Head of caudate nucleus (tissue), 42 donors: Measurements from ENCODE around the gene FKBP1A.
A peak's percentile ranks its signal among the peaks of the same experiment; 100 is the strongest.

ENCODE experiments used
- DNase-seq, 42 donors: peaks; one replicate each; pipeline versions ENCODE4 v3.0.0 to v3.0.0-alpha.2; 2020 to 2021; ENCODE audit warnings: mixed read lengths in 7 of 42
- intact Hi-C: fragments of 100-400 bp; cut with DNase I; formaldehyde crosslinking; loops from one replicate; pipeline ENCODE4 v1.15.0; 2022

The FKBP1A gene

DNA sequence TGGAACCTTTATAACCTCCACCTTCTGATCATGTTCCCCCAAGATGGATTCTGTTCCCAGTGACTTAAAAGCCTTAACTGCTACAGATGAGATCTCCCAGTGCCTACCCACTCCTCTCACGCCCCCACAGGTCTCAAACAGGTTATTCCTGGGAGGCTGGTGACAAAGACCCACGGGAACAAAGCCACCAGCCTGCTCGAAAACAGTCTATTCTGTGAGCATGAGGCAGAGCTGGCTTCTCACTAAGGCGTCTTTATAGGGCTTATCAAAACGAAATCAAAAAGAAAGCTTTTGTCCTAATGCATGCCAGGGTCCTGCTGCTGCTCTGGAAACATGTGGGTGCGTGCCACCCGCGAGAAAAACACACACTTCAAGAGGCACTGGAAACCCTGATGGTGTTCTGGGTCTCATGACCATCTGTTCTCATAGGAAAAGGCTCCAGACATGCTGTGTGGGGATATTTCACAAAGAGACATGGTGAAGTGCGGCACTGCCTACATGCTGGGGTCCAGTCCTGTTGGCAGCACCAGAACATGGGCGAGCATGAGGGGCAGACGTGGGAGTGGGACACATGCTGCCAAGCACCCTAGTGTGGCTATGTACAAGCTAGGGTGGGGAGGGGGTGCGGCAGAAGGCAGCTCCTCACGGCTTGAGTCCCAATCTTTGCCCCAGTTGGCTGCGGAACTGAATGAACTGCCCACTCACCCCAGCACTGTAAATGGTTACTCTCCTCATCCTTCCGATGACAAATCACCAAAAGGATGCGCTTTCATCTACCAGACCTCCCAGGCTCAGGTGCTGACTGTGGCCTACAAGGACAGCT, 2.1 kb downstream of the FKBP1A start:
- intact Hi-C loops: loop anchor here (5.0 kb wide), 1 partner anchor 63 kb away; the partner anchor contains the start of gene SDCBP2
- DNase-seq: peak in 41 of 42 donors; percentile 28 to 92 (median 70)

DNA sequence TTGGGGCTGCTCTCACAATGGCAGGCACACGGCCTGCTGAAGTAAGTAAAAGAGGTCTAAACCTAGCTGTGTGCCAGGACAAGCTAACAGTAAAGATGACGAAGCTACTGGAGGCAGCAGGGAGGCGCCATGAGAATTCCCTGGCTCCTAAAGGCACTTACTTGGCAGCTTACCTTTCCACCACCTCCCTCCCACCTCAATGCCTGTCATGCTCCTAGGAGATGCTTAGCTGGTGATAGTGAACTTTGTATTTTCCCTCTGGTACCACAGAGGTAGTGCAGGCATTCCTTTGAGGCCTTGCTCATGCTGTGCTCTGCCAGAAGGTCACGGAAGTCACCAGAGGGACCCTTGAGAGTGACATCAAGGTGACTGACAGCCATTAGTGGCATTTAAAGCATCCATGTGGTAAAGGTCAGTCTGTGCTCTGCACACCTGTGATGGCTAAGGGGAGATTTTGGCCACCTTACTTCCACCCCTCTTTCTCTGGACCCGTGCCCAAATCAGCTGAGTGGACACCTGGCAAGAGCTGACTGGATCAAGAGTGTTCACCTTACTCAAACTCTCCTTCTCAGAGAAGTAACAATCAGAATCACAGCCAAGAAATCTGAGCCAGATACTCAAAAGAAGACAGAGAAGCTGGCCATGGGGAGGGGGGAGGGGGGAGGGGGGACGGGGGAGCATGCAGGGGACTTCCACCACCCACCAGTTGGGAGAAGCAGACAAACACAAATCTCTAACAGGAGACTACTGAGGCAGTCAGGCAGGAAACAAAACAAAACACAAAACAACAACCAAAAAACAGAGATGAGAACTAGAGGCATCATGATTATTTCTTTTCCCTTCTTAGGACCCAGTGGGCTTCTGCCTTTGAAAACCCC, 2.9 kb downstream of the FKBP1A start:
- peak in 37 of 42 donors; percentile 26 to 93 (median 67) for DNase-seq
- intact Hi-C loops: loop anchor here (5.0 kb wide), 1 partner anchor 63 kb away; the partner anchor contains the start of gene SDCBP2

DNA sequence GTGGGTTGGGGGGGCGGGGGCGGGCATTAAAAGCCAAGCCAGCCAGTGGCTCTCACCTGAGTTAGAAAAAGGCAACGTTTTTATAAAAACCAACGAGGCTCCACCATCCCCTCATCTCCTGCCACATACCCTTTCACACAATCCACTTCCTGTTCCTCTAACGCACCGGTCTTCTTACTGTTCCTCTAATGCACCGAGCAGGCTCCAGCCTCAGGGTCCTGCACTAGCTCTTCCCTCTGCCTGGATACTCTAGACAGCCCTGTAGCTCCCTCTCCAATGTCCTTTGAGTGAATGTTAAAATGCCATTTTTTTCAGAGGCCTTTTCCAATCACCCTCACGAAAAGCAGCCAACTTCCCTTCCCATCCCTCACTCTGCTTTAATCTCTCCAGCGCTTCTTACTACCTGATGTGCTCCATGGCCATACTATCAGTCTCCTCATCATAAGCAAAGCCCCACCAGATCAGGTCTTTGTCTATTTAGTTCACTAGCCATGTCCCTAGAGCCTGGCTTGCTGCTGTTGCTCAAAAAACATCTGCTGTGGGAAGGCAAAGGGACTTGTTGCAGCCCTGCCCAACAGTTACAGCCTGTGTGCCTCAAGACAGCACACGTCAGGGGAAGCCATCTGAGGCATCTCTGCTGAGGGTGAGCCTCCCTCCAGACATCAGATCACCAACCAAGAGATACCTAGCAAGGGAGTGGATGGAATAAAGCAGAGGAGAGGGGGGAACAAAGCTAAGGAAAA, 3.9 kb downstream of the FKBP1A start:
- peak in 1 of 42 donors; percentile 35 for DNase-seq
- intact Hi-C loops: no loop called here

DNA sequence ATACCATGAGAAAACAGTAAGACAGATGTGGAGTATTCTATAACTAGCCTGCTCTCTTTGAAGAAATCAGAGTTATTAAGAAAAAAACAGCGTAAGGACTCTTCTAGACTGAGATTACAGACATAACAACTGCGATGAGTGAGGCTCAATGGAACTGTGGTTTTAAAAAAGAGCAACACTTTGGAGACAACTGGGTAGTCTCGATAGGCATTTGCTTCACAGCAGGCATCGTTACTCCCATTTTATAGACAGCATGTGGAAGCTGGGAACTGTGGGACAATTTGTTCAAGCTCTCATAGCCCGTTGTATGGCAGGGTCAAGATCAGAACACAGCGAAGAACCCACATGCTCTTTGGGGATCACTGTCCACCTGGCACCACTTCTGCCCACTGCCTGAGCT, 4.6 kb downstream of the FKBP1A start:
- intact Hi-C loops: no loop called here
- peak in 1 of 42 donors; percentile 6 for DNase-seq

DNA sequence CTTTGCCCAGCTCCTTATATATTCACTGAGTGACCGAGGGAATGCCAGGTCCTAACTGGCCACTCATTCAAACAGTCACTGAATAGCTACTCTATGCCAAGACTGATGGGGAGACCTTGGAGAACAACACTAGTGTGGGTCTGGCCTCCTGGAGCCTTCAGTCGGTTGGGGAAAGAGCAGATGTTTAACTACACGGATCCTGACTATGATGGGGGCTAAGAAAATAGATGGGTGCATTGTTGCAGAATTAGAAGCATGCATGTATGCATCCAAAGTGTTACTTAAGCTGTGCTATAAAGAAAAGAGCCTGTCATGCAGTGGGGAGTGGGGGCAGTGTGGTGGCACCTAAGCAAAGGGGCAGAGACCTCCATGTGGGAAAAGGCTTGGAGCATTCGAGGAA, 6.5 kb downstream of the FKBP1A start:
- intact Hi-C loops: no loop called here
- no peak for DNase-seq

DNA sequence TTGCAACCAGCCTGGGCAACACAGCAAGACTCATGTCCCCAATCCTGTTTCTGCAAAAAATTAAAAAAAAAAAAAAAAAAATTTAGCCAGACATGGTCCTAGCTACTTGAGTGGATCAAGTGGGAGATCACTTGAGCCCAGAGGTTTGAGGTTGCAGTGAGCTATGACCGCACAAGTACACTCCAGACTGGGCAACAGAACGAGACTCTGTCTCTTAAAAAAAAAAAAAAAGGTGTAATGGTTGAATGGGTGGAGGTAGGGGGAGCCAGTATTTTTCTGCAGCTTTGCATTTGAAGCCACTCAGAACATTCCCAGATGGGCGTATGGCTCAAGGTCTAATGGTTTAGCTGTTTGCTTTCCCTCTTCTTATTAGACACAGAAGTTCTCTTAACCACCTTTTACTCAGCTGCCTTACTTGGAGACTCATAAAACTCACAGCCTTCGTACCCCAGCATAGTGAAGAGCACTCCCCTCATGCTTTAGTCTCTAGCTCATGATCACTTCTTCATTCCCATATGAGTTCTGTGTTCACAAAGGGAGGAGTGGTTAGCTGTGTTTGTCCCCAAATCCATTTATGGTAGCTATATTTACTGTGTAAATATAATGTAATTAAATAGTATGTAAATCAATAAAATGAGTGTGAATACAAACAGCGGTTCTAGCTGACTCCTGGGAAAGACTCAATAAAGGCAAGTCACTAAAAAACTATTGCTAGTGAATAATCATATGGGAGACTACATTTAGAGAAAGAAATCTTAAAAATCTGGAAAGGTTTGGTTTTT, 9.0 kb downstream of the FKBP1A start:
- no peak for DNase-seq
- intact Hi-C loops: no loop called here

DNA sequence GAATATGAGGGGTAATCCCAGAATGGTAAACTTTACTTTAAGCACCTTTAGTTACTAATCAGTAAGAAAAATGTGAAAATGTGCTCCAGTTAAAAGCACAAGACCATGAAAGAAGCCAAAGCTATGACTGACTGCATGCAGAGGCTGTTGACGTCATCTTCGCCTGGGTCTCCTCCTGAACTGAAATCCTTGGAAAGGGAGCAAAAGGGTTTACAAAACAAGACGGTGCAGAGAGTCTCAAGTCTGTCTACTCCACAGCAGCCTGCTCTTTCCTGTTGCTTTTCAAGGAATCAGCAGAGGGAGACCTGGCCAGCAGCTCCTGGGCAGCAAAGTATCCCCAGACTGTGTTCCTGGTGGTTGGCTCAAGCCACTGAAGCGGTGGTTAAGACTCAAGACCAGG, 10.2 kb downstream of the FKBP1A start:
- intact Hi-C loops: no loop called here
- no peak for DNase-seq

DNA sequence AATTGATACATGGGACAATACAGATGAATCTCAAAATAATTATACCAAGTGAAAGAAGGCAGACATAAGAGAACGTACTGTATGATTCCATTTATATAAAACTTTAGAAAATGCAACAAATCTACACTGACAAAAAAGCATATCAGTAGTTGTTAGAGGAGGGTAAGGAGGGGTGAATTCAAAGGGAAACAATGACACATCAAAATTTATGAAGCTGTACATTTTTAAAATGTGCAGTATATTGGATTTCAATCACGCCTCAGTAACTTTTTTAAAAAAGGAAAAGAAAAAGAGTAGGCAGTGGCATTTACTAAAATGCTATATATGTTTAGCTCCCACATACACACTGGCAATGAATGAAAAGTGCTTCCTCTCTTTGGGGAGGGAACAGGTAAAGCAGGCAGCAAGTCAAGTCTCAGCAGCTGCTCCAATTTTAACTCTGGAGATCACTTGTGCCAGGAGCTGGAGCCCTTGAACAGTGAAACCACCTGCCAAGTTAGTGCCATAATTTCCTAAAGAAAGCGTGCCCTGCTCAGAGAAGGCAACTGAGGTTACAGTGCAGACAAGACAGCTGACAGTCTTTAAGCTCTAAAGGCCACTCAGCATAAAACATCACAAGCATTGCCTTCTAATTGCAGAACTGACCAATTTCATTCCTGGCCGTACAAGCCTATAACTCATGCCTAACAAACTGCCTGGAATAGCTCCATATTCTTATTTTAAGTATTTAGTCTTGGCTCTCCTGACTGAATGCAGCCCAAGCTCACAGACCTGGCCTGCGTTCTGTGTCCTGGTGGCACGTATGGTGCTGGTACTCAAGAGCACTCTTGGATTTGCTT, 10.9 kb downstream of the FKBP1A start:
- intact Hi-C loops: no loop called here
- DNase-seq: peak in 1 of 42 donors; percentile 15

DNA sequence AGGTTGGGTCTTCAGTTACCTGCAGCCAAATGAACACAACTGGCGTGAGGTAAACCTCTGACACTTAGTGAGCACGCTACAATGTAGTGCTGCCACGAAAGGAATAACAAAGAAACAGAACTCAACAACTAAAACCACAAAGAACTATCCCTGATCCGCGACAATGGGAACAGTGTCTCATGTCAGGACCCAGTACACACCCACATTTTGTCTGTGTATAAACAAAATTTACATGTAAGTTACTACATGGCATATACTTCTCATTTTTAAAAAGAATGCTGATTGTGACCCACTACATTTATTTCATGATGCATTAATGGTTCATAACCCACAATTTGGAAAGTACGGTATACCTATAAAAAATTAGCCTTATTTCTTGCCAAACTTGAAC, 14.1 kb downstream of the FKBP1A start:
- intact Hi-C loops: no loop called here
- DNase-seq: no peak

DNA sequence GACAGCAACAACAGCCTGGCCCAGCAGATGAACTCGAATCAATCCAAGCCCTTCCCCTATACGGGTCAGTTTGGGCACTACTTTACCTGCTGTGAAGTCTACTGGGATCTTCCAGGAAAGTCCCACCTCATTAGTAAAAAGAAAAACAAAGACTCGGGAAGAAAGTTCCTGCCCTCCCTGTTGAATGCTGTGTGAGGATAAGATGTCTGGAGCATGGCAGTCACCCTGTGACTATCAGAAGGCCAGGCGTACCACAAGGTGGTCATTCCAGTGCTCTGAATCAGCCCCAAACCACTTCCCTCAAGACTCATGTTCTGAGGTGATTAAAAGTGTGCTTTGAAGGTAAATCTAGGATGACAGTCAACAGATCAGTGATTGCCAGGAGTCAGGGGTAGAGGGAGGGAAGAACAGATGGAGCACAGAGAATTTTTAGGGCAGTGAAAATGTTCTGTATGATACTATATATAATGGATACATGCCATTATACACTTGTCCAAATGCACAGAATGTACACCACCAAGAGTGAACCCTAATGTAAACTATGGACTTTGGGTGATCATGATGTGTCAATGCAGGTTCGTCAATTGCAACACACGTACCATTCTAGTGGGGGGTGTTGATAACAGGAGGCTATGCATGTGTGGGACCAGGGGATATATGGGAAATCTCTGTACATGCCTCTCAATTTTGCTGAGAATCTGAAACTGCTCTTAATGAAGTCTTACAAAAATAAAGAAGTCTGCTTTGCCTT, 14.7 kb downstream of the FKBP1A start:
- intact Hi-C loops: no loop called here
- no peak for DNase-seq

DNA sequence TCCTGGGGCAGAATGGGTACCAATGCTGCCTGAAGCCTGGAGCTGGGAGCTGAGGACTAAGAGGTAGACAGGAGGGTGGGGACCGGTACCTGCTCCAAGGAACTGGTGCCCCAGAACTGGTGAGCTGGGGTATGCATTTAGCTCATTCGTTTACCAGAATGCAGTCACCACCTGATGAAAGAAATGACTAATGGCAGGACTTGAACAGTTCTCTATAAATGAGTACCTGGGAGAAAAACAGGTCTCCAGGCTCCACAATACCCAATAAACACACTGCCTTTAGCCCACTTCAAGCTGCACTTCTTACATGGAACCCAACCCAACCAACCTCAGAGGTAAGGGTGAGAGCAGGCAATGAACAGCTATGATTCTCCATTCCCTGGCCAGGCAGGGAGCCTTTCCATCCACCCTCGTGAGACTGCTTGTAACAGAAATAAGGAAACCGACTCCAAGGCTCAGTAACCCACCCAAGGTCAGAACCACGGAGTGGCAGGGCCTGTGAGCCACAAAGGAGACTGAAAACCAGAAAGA, 15.4 kb downstream of the FKBP1A start:
- DNase-seq: peak in 1 of 42 donors; percentile 33
- intact Hi-C loops: no loop called here

DNA sequence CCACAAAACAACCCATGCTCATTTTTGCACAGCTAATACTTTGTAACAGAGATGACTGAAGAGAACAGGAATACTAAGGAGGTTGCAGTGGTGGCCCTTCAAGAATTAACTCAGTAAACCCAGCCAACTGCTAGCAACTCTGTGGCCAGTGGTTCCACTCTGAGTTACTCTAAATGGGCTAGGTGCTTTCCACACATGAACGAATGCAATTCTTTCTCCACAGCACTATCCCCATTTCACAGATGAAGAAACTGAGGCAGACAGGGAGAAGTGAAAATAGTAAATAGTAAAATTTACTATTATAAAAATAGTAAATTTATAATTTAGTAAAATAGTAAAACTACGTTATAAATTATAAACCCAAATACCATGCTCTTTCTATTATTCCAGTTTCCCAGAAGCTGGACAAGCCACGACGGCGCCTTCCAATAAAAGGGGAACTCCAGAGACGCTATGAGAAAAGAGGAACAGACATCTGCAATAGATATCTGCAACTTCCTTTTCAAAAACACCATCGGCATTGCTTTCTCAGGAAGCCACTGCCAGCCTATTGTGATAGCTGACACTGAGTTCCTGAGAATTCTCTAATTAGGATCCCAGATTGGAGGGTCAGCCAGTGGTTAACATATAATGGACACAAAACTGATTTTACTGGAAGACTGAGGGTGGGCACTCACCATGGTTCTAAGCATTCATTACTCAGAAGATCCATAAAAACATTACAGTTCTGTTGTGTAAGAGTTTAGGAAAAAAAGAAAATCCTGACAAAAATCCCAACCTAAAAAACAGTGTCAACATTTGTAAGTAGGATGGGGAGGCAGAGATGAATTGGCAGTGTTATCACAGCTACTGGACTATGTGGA, 16.2 kb downstream of the FKBP1A start:
- peak in 2 of 42 donors; percentile 2 to 14 for DNase-seq
- intact Hi-C loops: no loop called here

DNA sequence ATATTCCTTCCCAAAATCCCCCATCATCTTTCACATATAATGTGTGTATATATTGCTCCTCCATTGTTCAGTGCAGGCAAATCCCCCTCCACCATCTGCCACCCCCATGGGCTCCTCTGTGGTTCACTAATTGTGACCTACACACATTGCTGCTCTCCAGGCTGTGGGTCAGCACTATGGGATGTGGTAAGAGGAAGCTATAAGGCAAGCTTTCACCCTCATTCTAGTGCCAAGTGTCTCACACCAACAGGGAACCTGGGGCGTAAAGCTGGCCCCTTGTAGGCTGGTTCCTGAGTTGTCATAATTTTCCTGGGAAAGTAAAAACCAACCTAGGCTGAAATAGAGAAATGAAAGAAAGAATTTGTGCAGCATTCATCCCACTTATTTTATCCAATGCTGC, 16.8 kb downstream of the FKBP1A start:
- peak in 1 of 42 donors; percentile 41 for DNase-seq
- intact Hi-C loops: no loop called here

DNA sequence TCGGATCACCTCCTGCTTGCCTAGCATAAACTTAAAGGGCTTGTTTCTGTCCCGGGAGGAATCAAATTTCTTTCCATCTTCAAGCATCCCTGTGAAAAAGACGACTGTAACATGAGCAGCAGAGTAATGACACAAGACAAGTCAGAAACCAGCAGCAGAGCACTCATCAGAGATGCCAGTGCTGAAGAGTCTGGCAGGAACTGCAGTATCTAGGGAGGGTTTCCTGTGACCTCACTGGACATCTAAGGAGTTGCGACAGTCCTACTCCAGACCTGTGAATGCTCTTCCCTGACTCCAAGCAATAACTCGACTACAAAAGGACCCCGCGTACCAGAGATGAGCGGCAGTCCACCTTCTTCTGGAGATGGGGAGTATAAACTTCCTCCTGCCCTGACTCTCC, 17.3 kb downstream of the FKBP1A start:
- intact Hi-C loops: no loop called here
- peak in 1 of 42 donors; percentile 40 for DNase-seq

DNA sequence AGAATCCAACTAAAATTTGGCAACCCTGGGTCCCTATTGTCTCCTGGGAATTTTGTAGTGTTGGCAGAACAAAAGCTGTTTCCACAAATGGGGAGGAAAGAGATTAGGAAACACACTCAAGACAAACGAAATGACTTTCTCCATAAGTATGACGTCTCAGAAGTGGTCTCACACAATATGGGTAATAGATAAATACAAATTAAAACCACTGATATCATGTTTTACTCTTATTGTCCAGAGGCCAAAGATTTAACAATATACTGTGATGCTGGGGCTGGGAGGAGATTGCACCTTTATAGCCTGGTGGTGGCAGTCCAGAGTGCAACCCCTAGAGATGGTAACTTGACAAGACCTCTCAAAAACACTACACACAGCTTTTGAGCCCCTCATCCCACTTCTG, 18.6 kb downstream of the FKBP1A start:
- intact Hi-C loops: loop anchor here (5.0 kb wide), 1 partner anchor 47 kb away; the partner anchor contains the start of gene SDCBP2
- DNase-seq: peak in 2 of 42 donors; percentile 12 to 34

DNA sequence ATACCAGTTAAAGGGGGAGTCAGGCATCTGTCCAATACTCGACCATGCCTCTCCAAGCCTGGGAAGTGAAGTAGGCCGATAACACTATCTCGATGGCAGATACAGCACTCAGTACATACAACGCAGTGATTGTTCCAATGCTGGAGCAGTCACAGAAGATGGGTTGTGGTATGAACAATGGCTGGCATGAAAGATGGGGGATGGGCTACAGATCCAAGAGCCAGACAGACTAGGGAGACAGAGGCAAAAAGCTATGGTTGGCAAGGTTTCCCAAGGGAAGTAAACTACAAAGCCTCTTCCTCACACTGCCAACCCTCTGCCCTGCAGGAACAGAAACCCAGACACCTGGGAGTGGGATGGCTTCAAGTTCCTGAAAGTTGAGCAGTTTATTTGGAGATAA, 19.2 kb downstream of the FKBP1A start:
- intact Hi-C loops: loop anchor here (5.0 kb wide), 1 partner anchor 46 kb away; the partner anchor contains the start of gene SDCBP2
- peak in 39 of 42 donors; percentile 32 to 93 (median 78) for DNase-seq
